Endothelial cell of umbilical vein (primary cell): Measurements from ENCODE around the gene SCNN1B. TPM values are rescaled to one million over a fixed set of nuclear protein-coding genes. Genes with fewer than 3 reads are reported as not detected.

Experiments used
- BruUV-seq: library from RNA; stranded (reverse); fragments of 400-500 nt; replicated peaks from 2 replicates; lab custom pipeline; 2021; lab: Mats Ljungman, UMichigan
- CTCF ChIA-PET: fragments of 300-600, 350-600 bp; sonication (Branson Sonifier 250); formaldehyde crosslinking; loops from one replicate; lab custom pipeline; 2021; ENCODE audit warnings: antibody characterized with exemption, inconsistent platforms; lab: Charles Lee
- POLR2A ChIA-PET: fragments of 300-600, 350-600 bp; sonication (Branson Sonifier 250); formaldehyde crosslinking; loops from one replicate; lab custom pipeline; 2021; ENCODE audit warnings: antibody characterized with exemption, inconsistent platforms; lab: Charles Lee
- DNase-seq: peaks from one replicate; pipeline ENCODE4 v3.0.0-alpha.2; 2011; ENCODE audit warnings: low read depth, low spot score
- FAIRE-seq: peaks from 2 replicates; lab custom pipeline; 2011; peaks lifted over from hg19 to GRCh38; lab: Jason Lieb, UNC
- H2AFZ ChIP-seq: 2 replicates; pipeline ENCODE4 v1.6.0; 2012; ENCODE audit warnings: low read depth, low read length, control low read depth, inconsistent platforms
- H3K27ac ChIP-seq: 2 replicates; pipeline ENCODE4 v1.5.1; 2011; ENCODE audit warnings: low read depth, mild to moderate bottlenecking, control low read depth, low read length, moderate library complexity; ENCODE audit not compliant: insufficient read depth
- H3K27me3 ChIP-seq, 2 experiments: 2 replicates each; pipeline versions ENCODE4 v1.6.0 to v1.6.1; 2011; ENCODE audit warnings: low read length in 2 of 2, mixed read lengths in 1 of 2; ENCODE audit not compliant: control insufficient read depth in 2 of 2, insufficient read depth in 2 of 2
- H3K36me3 ChIP-seq, 2 experiments: 2 replicates in 1 of 2; 3 replicates in 1 of 2; pipeline ENCODE4 v1.5.1; 2011; ENCODE audit warnings: low read length in 2 of 2, mild to moderate bottlenecking in 1 of 2, moderate library complexity in 1 of 2; ENCODE audit not compliant: control insufficient read depth in 2 of 2, insufficient read depth in 2 of 2; ENCODE audit errors: extremely low read depth in 1 of 2
- H3K4me1 ChIP-seq: 3 replicates; pipeline ENCODE4 v1.5.1; 2011; ENCODE audit warnings: mild to moderate bottlenecking, low read length; ENCODE audit not compliant: control insufficient read depth, insufficient read depth; ENCODE audit errors: extremely low read depth
- H3K4me2 ChIP-seq: 2 replicates; pipeline ENCODE4 v1.6.1; 2011; ENCODE audit warnings: low read length, control low read depth, mixed read lengths; ENCODE audit not compliant: insufficient read depth
- H3K4me3 ChIP-seq, 3 experiments: fragments of 200-600 bp in 1 of 3; sonication (generic), shearing (Covaris generic) in 1 of 3; replicated peaks in 1 of 3; 2 replicates each; pipeline ENCODE4 v1.5.1; 2011 to 2016; ENCODE audit warnings: control low read depth in 3 of 3, low read length in 3 of 3, mild to moderate bottlenecking in 2 of 3, inconsistent platforms in 1 of 3, low read depth in 1 of 3, moderate library complexity in 1 of 3; ENCODE audit not compliant: insufficient read depth in 1 of 3
- H3K79me2 ChIP-seq: 2 replicates; pipeline ENCODE4 v1.6.0; 2012; ENCODE audit warnings: low read length, inconsistent platforms; ENCODE audit not compliant: control insufficient read depth, insufficient read depth
- H3K9ac ChIP-seq: replicated peaks from 2 replicates; pipeline ENCODE3; 2011; ENCODE audit warnings: low read length, control low read depth; ENCODE audit not compliant: insufficient read depth; ENCODE audit errors: extremely low read depth
- H3K9me1 ChIP-seq: replicated peaks from 3 replicates; pipeline ENCODE4 v1.6.0; 2011; ENCODE audit warnings: mild to moderate bottlenecking, low read length; ENCODE audit not compliant: control insufficient read depth, insufficient read depth; ENCODE audit errors: extremely low read depth
- H3K9me3 ChIP-seq: replicated peaks from 2 replicates; pipeline ENCODE4 v1.5.1; 2012; ENCODE audit warnings: low read length, inconsistent platforms; ENCODE audit not compliant: control insufficient read depth, insufficient read depth
- H4K20me1 ChIP-seq: replicated peaks from 2 replicates; pipeline ENCODE3; 2011; ENCODE audit warnings: mild to moderate bottlenecking, low read length; ENCODE audit not compliant: control insufficient read depth, insufficient read depth; ENCODE audit errors: extremely low read depth
- CTCF ChIP-seq, 2 donors: IDR thresholded peaks; 1 replicate in 1 of 2; 2 replicates in 1 of 2; pipeline ENCODE4 v1.5.1; 2011; ENCODE audit warnings: low read length in 2 of 2, mild to moderate bottlenecking in 2 of 2, moderate library complexity in 2 of 2, control low read depth in 1 of 2, inconsistent platforms in 1 of 2, low read depth in 1 of 2; ENCODE audit not compliant: insufficient read depth in 1 of 2; ENCODE audit errors: extremely low read depth in 1 of 2
- EZH2 ChIP-seq: IDR thresholded peaks from 2 replicates; pipeline ENCODE4 v1.6.1; 2012; ENCODE audit warnings: borderline replicate concordance, low read depth, mild to moderate bottlenecking, moderate library complexity, low read length, inconsistent platforms; ENCODE audit not compliant: severe bottlenecking
- FOS ChIP-seq: IDR thresholded peaks from 2 replicates; pipeline ENCODE4 v1.6.1; 2011; ENCODE audit warnings: mild to moderate bottlenecking, low read length, moderate library complexity, borderline replicate concordance; ENCODE audit not compliant: insufficient read depth
- GATA2 ChIP-seq: IDR thresholded peaks from 2 replicates; pipeline ENCODE4 v1.7.0; 2011; ENCODE audit warnings: low read depth, mild to moderate bottlenecking, moderate library complexity, mixed read lengths, low read length; ENCODE audit not compliant: insufficient read length, insufficient read depth
- JUN ChIP-seq: IDR thresholded peaks from 2 replicates; pipeline ENCODE4 v1.6.1; 2011; ENCODE audit warnings: borderline replicate concordance, low read depth; ENCODE audit not compliant: insufficient read length, insufficient read depth
- MYC ChIP-seq: IDR thresholded peaks from one replicate; pipeline ENCODE4 v1.6.1; 2011; ENCODE audit warnings: mild to moderate bottlenecking, low read depth, low read length
- POLR2A ChIP-seq: IDR thresholded peaks from 2 replicates; pipeline ENCODE4 v1.6.1; 2012; ENCODE audit warnings: low read depth, mild to moderate bottlenecking, control low read depth, low read length
- POLR2AphosphoS5 ChIP-seq: IDR thresholded peaks from 2 replicates; pipeline ENCODE4 v1.6.1; 2012; ENCODE audit warnings: low read depth, mild to moderate bottlenecking, control low read depth, low read length, moderate library complexity; ENCODE audit not compliant: insufficient read depth
- dilution Hi-C: fragments of 300-500 bp; cut with MboI; formaldehyde crosslinking; loops from one replicate; pipeline ENCODE4 v1.15.0; 2019; ENCODE audit warnings: low sequenced_read_pairs; ENCODE audit not compliant: extremely low pct_ligation_motif_present
- intact Hi-C: fragments of 100-400 bp; cut with micrococcal nuclease; formaldehyde crosslinking; loops from one replicate; pipeline ENCODE4 v1.10.0; 2022
- polyA plus RNA-seq, 4 experiments: library from polyadenylated mRNA; depleted of rRNA in 3 of 4; stranded (reverse) in 3 of 4; unstranded in 1 of 4; fragments of >200 nt; gene quantifications; 2 replicates each; pipeline versions ENCODE4 v1.2.1 to v1.2.3, GENCODE V29; 2011 to 2012; ENCODE audit warnings: missing spikeins in 1 of 4
- total RNA-seq: library from RNA; stranded (reverse); gene quantifications from 2 replicates; pipeline ENCODE4 v1.2.3, GENCODE V29; 2021
- TF ChIP-seq, protein P1 (sequence below): IDR thresholded peaks from 2 replicates; pipeline ENCODE4 v1.6.1; 2011; ENCODE audit not compliant: insufficient read depth, insufficient read length

SCNN1B gene
- total and polyA plus RNA-seq, 2 donors (not counting 3 experiments of a cell fraction or from before 2014, with no cell fraction given) = not detected

DNA sequence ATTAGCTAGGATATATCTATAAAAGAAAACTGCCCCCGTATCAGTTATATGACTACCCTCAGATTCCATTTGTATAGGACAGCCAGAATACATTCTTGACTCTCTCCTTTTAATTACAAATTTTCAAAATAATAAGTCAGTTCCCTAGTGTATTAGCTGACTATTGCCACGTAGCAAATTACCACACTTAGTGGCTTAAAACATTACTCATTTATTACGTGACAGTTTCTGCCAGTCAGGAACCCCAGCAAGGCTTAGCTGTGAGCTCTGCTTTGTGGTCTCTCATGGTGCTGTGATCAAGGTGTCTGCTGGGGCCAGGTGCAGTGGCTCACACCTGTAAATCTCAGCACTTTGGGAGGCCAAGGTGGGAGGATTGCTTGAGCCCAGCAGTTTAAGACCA, 13.9 kb upstream of the SCNN1B start:
- Histone ChIP-seq H3K79me2 (no peaks in the 10 kb centered on the region), H3K4me2 (no peak overlapping the region), H3K4me1 (no peaks in the 10 kb centered on the region), H3K36me3 (no peaks in the 10 kb centered on the region), H3K27ac (no peak overlapping the region), H3K9me3 (no peaks in the 10 kb centered on the region), H3K4me3 (no peak overlapping the region), H2AFZ (no peak overlapping the region), H3K9ac (no peak overlapping the region), H4K20me1 (no peaks in the 10 kb centered on the region), H3K9me1 (no peaks in the 10 kb centered on the region), H3K27me3 (no peaks in the 10 kb centered on the region)
- ChIA-PET POLR2A (no interaction called here), CTCF (interaction anchor here (1.1 kb wide), 1 partner anchor 146 kb away, joined by 3 read pairs; no protein-coding TSS in a partner anchor)
- TF ChIP-seq, protein P1, sequence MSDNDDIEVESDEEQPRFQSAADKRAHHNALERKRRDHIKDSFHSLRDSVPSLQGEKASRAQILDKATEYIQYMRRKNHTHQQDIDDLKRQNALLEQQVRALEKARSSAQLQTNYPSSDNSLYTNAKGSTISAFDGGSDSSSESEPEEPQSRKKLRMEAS = no peak
- TF ChIP-seq POLR2A (no peak), GATA2 (no peak), POLR2AphosphoS5 (no peak), EZH2 (no peak), FOS (no peak), MYC (no peak), CTCF (IDR thresholded peaks at IDR 0.05; ENCODE audit: extremely low read depth in 1 of 2, insufficient read depth in 1 of 2, low read depth in 1 of 2, low read length in 2 of 2) (no peak), JUN (no peak)
- DNase-seq (no peak), FAIRE-seq (no peak)
- intact Hi-C loops (no loop called here), dilution Hi-C loops (no loop called here)
- no TSS peak for BruUV-seq
